ENCODE data around the gene CDK14.

Gene CDK14

DNA sequence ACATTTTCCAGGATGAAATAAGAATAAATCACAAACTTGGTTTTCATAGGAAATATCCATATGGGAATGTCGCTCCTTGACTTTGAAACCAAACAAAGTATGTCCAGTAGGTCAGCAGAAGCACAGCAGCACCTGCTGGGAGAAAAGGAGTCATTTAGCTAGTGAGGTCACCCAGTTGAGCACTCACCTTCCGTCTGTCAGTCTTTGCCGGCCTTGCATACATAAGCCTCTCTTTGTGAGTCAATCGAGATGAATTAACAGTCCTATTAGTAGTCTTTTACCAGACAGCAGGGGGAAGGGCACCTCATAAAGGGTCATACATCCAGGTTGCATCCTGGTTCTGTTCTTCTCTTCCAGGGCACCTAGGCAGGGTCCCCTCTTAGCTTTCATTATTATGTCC, 435.6 kb downstream of the CDK14 start:
- peak; percentile 36 for DNase-seq

DNA sequence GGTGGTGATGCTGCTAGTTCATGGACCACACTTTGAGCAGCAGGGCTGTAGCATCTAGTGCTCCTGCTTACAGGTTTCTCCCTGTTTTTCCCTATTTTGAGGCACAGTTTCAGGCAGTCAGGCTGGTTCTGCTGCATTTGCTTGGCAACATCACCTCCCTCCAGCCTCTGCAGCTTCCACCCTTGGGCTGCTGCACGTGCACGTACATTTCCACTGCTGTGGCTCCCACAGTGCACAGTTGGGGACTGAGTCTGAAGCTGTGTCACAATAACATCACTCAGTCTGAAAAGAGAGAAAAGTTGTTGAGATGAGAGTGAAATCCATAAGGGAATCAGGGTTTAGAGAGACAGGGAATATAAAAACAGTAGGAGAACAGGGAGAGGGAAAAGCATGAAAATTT, 437.5 kb downstream of the CDK14 start:
- peak; percentile 72 for DNase-seq

GRCh38 chr7:91034459-91035368, 438.6 kb downstream of the CDK14 start:
- peak; percentile 91 for DNase-seq

DNA sequence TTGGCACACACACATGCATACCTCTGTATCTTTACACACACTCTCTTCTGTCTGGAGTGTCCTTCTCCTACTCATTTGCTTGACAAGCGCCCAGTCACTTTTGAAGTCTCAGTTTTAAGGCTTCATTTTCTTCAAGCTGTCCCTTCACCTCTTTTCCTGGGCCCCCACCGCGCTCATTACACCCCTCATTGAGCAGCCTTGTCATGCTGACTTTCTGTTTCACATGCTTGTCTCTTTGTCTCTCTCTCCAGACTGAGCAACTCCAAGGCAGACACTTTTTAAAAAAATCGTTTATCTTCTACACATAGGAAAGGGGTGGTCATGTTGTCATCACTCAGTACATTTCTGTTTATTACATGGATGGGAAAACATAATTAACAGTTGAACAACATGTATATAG, 442.9 kb downstream of the CDK14 start:
- no peak for DNase-seq

DNA sequence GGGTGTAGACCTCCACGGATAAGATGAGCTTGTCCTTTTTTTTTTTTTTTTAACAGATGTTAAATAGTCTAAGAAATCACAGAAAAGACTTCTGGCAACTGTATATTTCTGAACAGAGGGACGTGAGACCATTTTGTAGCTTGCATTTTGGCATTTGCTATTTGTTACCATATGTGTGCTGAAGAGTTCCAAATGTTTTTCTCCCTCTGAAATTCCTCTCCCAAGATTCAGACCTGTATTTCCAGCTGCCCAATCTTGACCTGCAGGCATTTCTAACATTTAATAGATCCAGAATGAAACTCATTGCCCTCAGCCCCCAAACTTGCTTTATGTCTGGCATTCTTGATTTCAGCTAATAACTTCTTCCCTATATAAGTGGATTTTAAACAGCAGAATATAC, 445.0 kb downstream of the CDK14 start:
- DNase-seq = no peak

DNA sequence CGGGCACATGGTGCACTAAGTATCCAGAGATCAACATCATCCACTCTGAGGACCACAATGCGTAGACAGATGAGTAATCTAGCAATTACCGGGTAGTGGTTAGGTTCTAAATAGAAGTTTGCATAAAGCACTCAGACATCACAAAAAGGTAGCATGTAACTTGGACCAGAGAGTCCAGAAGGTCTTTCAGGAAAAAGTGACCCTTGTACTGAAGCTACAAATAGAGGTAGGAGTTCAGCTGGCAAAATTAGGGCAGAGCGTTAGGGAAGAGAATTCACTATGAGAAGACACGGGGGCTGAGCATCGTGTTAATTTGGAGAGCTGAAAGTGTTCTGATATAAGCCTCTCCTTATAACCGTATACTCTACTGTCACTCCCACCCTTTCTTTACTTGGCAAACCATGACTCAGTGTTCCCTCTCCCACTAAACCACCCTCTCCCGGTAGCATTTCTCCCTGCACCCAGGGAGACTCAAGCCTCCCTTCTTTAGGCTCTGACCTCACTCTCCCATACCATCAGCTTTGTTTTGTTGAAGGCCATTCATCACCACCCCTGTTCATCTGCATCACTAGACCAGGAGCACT, 445.9 kb downstream of the CDK14 start:
- no peak for DNase-seq

GRCh38 chr7:91043186-91043585, 447.1 kb downstream of the CDK14 start:
- DNase-seq = no peak

GRCh38 chr7:91043924-91044645, 448.0 kb downstream of the CDK14 start:
- no peak for DNase-seq

DNA sequence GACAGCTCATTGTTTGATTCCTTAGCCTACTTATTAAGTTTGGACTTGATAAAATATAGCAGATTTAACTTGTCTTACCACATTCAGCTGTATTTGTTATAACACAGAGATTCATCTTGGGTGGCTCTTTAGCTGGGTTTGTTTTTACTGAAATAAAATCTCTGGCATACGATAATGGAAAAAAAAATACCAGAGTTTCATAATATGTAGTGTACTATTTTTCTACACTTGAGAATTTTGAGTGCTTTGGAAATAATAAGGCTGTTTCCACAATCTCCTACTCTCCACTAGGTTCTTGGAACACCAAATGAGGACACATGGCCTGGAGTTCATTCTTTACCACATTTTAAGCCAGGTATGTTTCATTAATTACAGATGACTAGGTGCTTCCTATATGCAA, 449.5 kb downstream of the CDK14 start:
- DNase-seq = no peak

GRCh38 chr7:91046322-91047089, 450.4 kb downstream of the CDK14 start:
- DNase-seq = peak; percentile 13

DNA sequence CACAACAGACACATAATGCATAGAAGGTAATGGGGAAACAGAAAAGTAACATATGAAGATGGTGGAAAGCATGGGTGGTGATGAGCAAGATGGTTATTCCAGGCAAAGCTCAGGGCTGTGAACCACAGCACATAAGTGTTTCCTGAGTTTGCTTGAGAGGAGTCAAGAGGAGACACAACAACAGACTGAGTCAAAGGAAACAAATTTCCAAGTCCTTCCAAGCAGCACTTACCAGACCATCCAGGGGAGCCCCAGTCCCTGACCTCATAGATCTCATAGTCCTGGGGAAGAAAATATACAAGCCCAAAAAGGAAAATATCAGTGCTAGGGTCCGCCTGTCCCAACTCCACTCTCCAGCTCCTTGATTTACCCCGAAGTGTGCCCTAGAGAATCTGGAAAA, 451.5 kb downstream of the CDK14 start:
- DNase-seq = no peak

DNA sequence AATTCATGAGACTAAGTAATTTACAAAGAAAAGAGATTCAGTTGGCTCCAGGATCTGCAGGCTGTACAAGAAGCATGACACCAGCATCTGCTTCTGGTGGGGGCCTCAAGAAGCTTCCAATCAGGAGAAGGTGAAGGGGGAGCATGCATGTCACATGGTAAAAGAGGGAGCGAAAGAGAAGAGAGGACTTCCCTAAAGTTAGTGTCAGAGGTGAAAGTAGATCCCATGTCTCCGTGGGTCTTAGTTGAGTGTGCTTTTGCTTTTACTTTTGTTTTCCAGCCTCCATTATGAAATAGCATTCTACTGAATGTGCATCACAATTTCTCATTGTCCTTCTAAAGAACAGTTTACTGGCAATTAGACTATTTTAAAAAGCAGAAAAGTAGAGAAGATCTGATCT, 454.6 kb downstream of the CDK14 start:
- no peak for DNase-seq

DNA sequence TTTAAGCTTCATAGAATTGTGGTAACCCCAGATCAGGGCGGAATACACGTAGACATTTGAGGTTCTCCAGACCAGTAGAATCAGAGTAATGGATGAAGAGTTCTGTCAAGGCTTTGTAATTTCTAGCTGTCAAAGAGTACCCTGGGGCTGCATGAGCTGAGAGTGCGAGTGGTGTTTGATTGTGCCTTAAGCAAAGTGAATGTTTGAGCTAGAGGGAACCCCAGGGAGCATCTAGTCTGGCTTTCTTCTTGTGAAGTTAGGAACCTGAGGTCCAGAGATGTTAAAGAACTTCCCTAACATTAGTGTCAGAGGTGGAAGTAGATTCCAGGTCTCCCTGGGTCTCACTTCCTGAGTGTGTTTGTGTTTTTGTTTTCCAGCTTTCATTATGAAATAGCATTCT, 455.8 kb downstream of the CDK14 start:
- no peak for DNase-seq

- DNase-seq = peak; percentile 13
Measured at GRCh38 chr7:91054374-91054773, 458.3 kb downstream of the CDK14 start.

DNA sequence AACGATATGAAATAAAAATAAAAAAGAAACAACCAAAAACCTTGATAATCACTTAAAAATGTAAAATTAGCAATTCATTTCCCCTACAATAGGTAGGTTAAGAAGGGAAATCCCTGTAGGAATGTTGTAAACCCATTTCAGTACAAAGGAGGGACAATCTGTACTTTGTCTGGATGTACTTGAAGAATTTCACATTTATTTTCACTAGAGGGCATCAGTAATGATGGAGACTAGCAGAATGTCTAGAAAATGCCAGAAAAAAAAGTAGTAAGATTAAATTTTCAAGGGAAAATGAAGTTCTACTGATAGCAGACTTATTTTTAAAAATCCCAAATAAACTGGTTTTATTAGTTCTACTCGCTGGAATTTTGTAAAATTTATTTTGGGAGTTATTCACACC, 459.1 kb downstream of the CDK14 start:
- peak; percentile 8 for DNase-seq

GRCh38 chr7:91062713-91063112, 466.6 kb downstream of the CDK14 start:
- DNase-seq = no peak

DNA sequence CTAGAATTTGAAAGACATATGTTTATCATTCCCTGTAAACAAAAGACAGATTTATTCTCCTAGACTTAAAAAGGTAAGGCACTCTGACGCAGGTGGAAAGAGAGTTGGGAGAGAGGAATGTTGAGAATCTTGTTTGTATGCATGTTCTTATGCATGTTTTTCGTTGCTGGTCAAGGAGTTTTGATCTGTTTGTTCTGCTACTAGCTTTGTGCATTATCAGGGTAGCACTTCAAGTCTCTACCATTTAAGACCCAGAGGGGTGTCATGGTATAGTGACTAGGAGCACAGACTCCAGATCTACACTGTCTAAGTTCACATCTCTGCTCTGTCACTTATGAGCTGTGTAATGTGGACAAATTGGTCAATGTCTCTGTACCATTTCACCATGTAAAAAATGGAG, 467.9 kb downstream of the CDK14 start:
- no peak for DNase-seq

- no peak for DNase-seq
Measured at GRCh38 chr7:91064938-91065337, 468.8 kb downstream of the CDK14 start.

DNA sequence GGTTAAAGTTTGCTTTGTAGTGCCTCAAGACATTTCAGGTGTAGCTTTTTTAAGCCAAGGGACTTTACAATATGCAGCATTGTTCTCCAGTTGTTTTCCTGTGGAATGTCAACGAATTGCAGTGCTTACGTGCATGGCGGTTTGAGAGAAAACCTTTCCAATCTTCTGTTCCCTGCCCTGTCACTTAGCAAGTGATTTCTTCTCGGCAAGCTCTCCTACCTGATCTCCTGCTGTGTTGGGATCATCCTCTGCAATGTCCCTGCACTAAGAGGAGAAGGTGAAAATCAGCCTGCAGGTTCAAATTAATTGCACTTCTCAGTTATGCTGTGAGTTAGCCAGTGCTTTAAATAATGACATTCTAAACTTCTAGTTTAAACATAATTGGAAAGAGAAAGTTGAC, 470.5 kb downstream of the CDK14 start:
- DNase-seq = peak; percentile 19

DNA sequence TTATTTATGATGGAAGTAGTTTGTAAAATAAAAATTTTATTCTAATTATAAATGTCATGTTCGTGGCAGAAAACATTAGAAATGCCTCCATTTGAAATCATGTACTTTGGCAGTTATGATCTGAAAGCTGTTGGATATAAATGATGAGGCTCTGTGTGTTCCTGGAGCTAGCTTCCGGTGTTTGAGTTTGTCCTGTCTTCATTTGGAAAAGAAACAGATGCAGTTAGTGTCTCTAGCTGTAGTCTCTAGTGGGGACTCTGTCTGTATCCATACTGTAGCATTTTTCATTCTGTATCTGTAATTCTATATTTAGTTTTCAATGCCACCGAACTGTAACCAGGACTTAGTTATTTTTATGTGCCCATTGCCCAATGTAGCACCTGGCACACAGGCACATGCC, 471.1 kb downstream of the CDK14 start:
- no peak for DNase-seq

- no peak for DNase-seq
Measured at GRCh38 chr7:91068136-91068795, 472.1 kb downstream of the CDK14 start.

DNA sequence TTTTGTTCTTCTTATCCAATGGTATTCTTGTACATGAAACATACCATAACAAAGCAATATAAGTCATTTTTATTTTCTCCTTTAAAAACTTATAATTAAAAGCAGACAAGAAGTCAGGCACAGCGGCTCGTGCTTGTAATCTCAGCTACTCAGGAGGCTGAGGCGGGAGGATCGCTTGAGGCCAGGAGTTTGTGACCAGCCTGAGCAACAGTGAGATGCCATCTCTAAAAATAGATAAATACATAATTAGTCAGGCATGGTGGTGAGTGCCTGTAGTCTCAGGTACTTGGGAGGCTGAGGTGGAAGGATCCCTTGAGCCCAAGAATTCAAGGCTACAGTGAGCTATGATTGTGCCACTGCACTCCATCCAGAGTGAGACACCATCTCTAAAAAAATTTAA, 473.0 kb downstream of the CDK14 start:
- no peak for DNase-seq

DNA sequence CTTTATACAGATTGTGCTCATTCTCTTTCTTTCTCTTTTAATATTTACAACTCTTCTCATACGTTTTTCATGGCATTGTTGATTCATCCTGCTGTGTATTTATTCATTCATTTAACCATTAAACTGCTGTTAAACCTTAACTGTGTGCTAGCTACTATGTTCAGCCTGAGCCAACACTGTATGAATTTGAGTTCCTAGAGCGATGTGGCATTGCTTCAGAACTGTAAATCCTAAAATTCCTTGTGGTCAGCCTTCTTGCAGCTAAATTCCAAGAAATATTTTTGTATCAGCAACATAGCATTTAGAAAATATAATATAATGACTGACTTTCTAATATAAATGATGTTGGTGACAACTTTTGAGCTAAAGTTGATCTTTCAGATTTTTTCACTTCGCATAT, 483.4 kb downstream of the CDK14 start:
- no peak for DNase-seq
